Measurements from ENCODE around the gene JPH3.
"Not testable (repeated sequence)": the region's sequence is repeated elsewhere in the genome, so short reads cannot be mapped to it uniquely, and the experiment has no call there.

Gene JPH3

DNA sequence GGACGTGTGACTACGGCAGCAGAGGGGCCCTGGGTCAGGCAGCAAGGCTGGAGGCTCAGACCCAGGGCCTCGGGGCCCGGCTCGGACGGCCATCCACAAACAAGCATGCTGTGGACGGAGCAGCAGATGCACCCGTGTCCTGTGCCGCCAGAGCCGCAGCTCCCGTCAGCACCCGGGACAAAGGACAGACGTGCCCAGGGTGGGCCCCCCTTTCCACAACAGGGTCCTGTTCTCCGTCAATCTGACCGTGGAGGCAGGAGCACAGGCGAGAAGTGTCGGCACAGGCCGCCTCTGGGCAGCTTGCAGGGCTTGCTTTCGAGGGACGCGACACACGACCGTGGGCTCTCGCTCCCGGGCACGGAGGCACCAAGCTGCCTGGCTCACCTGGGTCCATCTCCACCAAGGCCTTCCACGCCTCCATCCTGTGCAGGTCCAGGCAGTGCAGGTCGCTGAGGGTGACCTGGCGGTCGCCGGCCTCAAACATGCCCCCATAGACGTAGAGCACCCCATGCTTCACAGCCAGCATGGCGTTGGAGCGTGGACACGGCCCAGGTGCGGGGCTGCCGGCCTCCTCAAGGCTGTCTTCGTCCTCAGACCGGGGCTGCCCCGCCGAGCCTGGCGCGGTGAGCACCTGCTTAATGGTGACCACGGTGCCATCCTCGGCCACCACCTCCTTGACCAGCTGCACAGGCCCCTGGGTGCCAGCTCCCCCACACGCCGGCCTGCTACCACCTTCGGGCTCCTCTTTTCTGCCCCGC is 106.8 kb downstream of the JPH3 start:
- no peak for DNase-seq (ENCODE audit: low read depth in 2 of 3, low spot score in 1 of 3)

GRCh38 chr16:87709677-87710076 is 107.4 kb downstream of the JPH3 start:
- DNase-seq (ENCODE audit: low read depth in 2 of 3, low spot score in 1 of 3): no peak

- DNase-seq (ENCODE audit: low read depth in 2 of 3, low spot score in 1 of 3): no peak
Observed at GRCh38 chr16:87710887-87711286, 108.6 kb downstream of the JPH3 start.

GRCh38 chr16:87712184-87712762 is 110.0 kb downstream of the JPH3 start:
- DNase-seq (ENCODE audit: low read depth in 2 of 3, low spot score in 1 of 3): no peak

DNA sequence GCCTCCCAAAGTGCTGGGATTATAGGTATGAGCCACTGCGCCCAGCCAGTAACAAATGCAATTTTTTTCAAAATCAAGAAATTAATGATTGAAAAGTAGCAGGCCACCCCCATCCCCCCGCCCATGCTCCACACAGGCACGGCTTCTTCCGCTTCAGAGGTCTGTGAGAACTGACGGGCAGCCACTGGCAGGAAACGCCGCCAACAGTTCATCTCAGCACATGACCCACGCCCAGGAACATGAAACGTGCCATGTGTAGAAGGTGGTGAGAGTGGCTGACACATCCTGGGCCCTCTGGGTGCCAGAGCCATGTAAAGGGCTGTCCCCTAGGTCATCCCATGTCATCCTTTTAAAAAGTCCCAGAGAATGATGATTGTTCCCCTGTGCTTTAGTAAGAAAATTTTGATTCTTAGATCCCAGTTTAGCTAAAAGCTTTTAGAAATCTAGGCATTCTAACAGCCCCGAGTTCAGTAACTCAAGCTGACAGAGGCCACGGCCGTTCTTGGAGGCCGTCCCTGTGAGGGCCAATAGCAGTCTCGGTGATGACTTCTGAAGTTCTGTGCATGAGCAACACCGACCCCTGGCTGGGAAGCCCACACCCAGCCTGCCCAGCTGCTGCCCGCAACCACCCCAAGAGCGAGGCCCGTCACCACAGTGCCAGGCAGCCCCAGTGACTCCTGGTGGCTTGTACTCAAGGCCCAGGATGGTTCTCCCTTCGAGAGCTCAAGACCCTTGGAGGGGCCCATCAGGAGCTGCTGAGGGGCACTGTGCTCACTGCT is 111.3 kb downstream of the JPH3 start:
- DNase-seq (ENCODE audit: low read depth in 2 of 3, low spot score in 1 of 3): peak; percentile 30 to 50 (median 32)

DNA sequence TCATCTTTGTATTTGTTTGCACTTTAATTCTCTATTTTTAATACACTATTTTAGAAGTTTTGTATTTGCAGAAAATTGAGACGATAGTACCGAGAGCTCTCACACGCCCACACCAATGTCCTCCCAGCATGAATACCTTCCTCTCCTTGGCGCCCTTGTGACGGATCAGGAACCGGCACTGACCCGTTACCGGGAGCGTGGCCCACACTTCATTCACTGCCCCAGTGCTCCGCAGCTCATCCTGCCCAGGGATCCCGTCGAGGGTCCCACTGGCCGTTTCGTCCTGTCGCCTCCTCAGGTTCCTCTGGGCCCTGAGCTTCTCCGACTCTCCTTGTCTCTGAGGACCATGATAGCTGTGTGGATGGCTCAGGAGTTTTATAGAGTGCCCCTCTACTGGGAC is 112.9 kb downstream of the JPH3 start:
- DNase-seq (ENCODE audit: low read depth in 2 of 3, low spot score in 1 of 3): no peak

DNA sequence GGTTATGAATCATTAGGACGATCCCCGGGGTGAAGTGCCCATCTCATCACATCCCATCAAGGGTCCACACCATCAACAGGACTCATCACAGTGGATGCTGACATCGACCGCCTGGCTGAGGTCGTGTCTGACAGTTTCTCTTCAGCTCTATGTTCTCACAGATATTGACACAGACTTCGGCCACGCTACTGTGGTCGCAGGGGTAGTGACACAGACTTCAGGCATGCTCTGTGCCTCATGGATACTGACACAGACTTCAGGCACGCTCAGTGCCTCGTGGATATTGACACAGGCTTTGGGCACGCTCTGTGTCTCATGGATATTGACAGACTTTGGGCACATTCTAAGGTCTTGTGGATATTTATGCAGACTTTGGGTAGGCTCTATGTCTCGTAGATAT is 113.3 kb downstream of the JPH3 start:
- DNase-seq (ENCODE audit: low read depth in 2 of 3, low spot score in 1 of 3): no peak

- DNase-seq (ENCODE audit: low read depth in 2 of 3, low spot score in 1 of 3): not testable (repeated sequence)
Observed at GRCh38 chr16:87718831-87719230, 116.5 kb downstream of the JPH3 start.

GRCh38 chr16:87720446-87720845 is 118.1 kb downstream of the JPH3 start:
- DNase-seq (ENCODE audit: low read depth in 2 of 3, low spot score in 1 of 3): no peak

- no peak for DNase-seq (ENCODE audit: low read depth in 2 of 3, low spot score in 1 of 3)
Observed at GRCh38 chr16:87721622-87722585, 119.6 kb downstream of the JPH3 start.

GRCh38 chr16:87722590-87723225 is 120.4 kb downstream of the JPH3 start:
- DNase-seq (ENCODE audit: low read depth in 2 of 3, low spot score in 1 of 3): no peak

DNA sequence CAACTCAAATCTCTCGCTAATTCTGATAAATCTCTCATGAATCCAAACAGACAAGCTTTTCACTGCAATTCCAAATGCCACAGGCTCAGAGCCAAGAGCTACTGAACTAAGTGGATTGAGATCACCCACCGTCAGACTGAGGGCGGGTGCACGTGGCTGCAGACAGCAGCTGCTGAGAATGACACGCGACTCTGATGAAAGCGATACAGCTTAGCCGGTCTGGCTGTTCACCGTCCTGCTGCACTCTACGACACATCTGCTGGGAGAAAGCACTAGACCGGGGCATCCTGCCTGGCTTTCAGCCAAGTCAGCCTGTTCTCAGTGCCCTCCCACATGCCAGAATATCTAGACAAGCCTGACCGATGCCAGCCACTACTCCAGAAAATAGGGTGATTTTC is 120.9 kb downstream of the JPH3 start:
- no peak for DNase-seq (ENCODE audit: low read depth in 2 of 3, low spot score in 1 of 3)

DNA sequence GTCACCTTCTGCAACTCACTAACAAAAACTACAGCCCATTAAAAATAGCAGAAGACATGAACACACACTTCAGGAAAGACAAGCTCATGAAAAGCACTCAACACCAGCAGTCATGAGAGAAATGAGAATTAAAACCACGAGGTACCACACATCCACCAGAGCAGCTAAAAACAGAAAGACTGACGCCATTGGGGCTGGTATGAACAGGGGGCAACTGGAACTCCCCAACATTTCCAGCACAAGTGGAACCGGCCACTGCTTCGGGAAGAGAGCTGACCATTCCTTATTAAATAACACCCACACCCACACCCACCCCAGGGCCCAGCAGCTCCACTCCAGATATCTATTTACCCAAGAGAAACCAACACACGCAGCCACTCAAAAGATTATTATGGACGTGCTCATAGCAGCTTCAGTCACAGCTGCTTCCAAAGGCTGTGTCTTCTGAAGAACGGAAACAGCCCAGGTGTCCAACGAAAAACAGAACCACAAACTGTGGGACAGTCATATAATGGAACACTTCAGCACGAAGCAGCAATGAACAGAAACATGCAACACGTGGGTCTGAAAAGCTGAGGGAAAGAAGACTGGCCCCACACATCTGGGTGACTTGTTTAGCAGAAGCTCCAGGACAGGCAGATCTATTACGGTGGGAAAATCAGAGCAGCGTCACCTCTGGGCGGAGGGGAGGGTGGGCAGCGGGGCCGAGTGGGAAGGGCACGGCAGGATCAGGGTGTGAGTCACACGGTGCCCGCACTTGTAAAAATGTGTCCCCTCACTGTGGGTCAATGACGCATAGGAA is 122.4 kb downstream of the JPH3 start:
- DNase-seq (ENCODE audit: low read depth in 2 of 3, low spot score in 1 of 3): no peak

DNA sequence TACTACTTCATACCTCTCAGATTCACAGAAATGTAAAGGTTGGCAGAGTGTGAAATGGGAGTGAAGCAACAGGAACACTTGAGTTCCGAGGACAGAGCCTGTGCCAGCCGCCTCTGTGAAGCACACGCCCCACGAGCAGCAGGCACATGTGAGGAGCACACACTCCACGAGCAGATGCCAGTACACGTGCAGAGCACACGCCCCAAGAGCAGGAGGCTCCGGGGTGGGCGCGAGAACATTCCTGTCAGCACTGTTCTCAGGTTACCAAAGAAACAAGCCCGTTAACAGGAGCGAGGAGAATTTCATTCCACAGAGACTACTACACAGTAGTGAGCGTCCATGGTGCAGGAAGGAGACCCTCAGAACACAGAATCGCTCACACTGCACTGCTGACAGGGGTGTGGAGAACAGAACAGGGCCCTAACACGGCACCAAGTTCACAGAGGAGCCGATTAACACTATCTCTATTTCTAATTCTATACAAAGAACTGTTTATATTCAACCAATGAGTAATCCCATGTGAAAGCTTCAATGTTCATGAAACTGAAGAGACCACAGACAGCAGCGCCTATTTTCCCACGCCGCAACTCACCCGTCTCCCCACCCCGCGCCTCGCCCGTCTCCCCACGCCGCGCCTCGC is 123.4 kb downstream of the JPH3 start:
- no peak for DNase-seq (ENCODE audit: low read depth in 2 of 3, low spot score in 1 of 3)

- not testable (repeated sequence) for DNase-seq (ENCODE audit: low read depth in 2 of 3, low spot score in 1 of 3)
Observed at GRCh38 chr16:87726577-87726976, 124.3 kb downstream of the JPH3 start.

- no peak for DNase-seq (ENCODE audit: low read depth in 2 of 3, low spot score in 1 of 3)
Observed at GRCh38 chr16:87727346-87727745, 125.0 kb downstream of the JPH3 start.

DNA sequence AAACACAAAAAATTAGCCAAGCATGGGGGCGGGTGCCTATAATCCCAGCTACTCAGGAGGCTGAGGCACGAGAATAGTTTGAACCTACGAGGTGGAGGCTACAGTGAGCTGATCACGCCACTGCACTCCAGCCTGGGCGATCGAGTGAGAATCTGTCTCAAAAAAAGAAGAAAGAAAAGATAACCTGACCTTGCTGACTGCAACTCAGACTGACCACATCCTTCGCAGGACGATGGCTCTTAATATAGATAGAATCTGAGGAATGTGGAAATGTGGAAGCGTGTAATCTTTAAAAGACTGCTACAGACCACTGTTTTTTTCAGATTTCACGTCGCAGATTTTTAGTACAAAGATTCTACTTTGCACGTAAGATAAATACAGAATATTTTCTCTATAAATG is 125.7 kb downstream of the JPH3 start:
- DNase-seq (ENCODE audit: low read depth in 2 of 3, low spot score in 1 of 3): no peak

DNA sequence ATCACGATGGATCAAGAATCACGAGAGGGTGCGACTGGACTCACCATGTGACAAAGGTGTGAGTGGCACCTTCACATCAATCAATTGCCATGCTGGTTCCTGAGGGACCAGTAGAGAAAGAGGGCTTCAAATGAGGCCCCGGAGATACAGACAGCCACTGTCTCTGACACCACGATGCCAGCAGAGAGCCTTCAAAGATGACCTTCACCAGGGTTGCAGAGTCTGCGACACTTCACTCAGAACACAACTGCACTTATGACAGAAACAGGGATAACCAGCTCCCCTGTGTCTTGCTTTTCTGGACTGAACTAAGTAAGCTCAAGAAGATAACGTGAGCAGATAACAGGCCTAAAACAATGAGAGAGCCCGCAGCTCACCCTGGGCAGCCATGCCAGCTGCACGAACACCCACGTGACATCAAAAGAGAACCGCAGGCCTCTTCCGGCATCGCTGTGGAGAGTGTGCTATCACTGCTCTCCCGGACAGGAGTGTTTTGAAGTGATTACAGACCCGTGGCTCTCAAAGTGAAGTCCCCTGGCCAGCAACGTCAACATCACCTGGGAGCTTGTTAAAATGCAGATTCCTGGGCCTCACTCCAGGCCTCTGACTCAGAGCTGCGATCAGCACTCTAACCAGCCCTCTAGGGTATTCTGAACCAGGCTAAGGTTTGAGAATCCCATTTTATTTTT is 127.1 kb downstream of the JPH3 start:
- no peak for DNase-seq (ENCODE audit: low read depth in 2 of 3, low spot score in 1 of 3)

GRCh38 chr16:87731607-87732006 is 129.3 kb downstream of the JPH3 start:
- no peak for DNase-seq (ENCODE audit: low read depth in 2 of 3, low spot score in 1 of 3)

Measured in stimulated activated CD4-positive, alpha-beta T cell treated with anti-CD3 and anti-CD28 coated beads, Interleukin-12 subunit alpha, Interleukin-12 subunit beta, amount 100 ng/mL, for 48 hours (primary cell).